GM21529 (cell line): ENCODE data around the gene SMIM30.
"Not testable (repeated sequence)": the region's sequence is repeated elsewhere in the genome, so short reads cannot be mapped to it uniquely, and the experiment has no call there.

Source experiments
- ATAC-seq: cut with Tn5 transposase; IDR thresholded peaks from one replicate; pipeline ENCODE4 v1.9.1; 2021; ENCODE audit not compliant: unreplicated experiment

Gene SMIM30, protein sequence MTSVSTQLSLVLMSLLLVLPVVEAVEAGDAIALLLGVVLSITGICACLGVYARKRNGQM

DNA sequence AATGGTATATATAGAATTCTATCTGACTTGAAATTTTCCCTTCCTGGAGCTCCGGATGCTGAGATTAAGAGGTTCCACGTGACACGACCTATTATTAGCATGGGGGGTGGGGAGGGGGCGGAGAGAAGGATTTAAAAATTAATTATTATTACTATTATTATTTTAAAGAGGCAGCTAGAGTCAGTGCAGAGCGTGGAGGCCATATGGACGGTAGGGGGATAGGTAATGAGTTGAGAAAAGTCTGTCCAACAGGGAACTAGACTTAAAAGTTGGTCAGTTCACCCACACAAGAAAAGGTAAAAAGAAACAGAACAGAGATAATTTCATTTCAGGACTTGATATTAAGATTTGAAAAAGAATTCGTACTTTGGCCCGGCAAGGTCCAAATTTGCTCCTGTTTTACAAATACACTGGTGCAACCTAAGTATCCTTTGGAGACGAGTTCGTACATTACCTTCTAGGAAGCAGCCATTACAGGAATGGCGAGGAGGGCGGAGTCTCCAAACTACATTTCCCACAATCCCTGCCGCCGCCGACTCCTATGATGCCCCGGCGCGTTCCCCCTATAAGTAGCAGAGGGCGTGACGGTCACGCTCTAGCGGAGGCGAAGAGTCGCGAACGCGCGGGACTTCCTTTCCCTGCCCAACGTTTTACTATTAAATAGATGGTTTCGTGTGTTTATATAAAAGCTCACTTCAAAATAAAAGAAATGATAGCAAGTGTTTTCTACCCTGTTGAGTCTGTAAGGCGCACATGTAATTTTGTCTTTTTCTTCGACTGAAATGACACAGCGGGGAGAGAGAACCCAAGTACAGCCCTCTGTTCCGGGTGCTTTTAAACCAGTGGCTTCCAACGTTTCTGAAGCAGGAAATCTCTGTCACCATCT, at the start of gene SMIM30:
TSS of gene SMIM30 (minus strand) at position 481 of the 886 bp plus-strand sequence. CDS start 976 bp downstream, outside the sequence.
- peak; percentile 99 for ATAC-seq

DNA sequence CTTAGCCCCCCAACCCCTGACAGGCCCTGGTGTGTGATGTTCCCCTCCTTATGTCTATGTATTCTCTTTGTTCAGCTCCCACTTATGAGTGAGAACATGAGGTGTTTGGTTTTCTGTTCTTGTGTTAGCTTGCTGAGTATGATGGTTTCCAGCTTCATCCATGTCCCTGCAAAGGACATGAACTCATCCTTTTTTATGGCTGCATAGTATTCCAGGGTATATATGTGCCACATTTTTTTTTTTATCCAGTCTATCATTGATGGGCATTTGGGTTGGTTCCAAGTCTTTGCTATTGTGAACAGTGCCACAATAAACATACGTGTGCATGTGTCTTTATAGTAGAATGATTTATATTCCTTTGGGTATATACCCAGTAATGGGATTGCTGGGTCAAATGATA, 47.8 kb upstream of the SMIM30 start:
- ATAC-seq = not testable (repeated sequence)

DNA sequence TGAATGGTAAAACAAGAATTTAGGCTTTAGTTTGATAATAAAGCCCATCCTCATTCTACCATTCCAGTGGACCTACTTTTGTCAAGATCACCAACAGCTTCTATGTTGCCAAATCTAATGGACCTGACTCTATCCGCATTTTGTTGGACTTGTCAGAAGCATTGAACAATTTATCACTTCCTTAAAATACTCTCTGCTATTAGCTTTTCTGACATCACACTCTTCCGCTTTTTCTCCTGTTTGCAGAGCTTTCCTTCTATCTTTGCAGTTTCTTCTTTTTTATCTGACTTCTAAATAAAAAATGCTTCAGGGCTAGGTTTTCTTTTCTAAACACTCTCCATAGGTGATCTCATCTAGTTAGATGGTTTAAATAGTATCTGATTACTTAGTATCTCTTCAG, 42.7 kb upstream of the SMIM30 start:
- no peak for ATAC-seq

DNA sequence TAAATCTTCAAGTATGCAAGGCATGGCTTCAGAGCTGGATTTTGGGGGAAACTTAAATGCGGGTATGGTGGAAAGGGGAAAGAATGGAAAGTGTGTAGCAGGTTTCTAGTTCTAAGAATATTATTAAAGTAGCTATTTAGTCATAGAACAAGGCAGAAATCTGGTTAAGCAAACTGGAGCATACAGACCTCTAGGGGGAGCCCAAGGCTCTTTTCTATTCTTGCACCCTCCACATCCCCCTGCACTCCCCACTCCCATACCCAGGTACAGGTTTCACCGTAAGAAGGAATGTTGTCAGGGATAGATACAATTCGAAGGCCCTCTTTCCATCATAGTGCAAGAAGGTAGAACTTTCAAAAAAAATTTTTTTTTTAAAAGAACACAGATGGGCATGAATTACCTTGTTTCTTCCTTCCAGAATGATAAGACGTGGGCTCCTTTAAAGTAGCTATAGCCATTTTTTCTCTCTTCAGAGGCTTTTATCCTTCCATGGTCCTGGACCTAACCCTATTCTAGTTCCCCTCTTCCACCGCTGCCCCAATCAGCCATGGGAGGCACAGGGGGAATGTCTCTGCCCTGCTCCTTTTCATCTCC, 41.5 kb upstream of the SMIM30 start:
- no peak for ATAC-seq

DNA sequence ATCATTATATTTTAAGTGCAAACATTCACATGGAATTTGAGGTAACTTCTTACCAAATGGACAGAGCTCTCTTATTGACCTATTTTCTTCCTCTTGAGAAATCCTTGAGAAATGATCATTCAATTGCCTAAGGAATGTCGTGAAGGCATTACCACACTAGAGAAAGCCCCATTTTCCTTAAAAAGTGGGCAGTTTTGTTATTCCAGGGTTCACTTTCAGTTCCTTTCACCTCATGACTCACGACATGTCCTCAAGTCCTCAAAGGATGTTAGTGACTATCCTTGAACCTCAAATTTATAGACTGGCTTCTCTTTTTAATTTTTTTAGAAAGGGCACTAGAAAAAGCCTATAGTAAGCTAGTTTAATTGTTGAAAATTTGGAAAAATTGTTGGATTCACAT, 40.4 kb upstream of the SMIM30 start:
- no peak for ATAC-seq

DNA sequence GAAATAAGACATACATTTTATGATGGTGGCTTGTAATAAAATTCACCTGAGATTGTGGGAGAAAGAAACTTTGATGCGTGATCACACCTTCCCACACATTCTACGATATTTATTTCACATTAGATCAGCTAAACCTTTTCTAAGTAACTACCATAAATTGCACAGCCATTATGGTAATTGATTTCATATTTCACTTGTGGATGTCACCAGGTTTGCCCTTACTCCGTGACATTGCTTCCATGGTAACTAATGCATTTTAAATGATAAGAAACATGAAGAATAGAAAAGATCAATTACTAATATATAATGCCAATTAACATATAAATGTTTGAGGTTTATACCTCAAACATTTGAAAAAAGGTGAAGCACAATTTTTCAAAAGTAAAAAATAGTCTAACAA, 35.8 kb upstream of the SMIM30 start:
- no peak for ATAC-seq

DNA sequence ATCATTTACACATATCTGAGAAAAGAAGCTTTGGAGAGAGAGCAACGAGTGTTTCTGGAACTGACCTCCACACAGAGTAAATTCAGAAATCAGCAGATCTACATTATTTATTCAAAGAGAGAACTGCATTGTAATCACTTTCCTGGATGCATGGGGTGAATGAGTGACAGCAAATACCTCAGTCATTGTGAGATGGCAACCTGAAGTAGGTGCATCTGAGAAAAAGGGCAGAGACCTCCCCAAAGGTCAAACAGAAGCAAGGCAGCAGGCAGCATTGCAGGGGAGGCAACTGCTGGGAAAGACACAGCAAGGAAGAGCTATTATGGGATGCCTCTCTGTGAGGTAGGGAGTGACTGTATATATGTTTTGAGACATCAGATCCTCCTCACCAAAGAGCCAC, 26.5 kb upstream of the SMIM30 start:
- no peak for ATAC-seq

DNA sequence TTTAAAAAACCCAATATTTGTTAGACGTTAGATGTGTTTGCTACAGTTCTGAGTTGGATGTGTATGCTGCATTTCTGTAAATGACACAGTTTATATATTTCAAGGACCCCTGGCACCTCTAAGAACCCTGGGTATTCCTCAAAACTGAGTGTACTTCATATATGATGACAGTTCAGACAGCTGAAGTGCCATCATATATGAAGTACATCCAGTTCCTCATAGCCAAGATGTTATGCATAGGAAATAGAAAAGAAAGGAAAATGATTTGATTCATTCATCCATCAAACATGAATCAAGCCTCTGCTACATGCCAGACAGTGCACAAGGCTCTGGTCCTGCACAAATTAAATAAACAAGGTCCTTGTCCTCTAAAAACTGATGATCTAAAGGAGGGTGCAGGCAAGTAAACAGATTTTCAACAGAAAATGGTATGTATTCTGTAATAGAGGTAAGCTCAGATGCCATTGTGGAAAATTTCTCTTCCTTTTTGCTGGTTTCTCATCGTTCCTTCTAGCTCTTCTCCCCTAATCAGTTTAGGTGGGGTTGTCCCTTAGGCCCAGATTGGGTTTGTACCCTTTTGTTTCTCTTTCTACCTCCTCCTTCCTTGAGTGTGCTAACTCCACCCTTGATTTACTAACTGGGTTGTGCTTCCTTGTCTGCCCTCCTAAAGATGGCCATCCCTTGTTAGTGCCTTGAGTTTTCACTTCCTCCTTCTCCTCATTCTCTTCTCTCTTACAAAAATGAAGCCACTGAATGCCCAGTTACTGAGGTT, 25.3 kb upstream of the SMIM30 start:
- ATAC-seq = peak; percentile 63

DNA sequence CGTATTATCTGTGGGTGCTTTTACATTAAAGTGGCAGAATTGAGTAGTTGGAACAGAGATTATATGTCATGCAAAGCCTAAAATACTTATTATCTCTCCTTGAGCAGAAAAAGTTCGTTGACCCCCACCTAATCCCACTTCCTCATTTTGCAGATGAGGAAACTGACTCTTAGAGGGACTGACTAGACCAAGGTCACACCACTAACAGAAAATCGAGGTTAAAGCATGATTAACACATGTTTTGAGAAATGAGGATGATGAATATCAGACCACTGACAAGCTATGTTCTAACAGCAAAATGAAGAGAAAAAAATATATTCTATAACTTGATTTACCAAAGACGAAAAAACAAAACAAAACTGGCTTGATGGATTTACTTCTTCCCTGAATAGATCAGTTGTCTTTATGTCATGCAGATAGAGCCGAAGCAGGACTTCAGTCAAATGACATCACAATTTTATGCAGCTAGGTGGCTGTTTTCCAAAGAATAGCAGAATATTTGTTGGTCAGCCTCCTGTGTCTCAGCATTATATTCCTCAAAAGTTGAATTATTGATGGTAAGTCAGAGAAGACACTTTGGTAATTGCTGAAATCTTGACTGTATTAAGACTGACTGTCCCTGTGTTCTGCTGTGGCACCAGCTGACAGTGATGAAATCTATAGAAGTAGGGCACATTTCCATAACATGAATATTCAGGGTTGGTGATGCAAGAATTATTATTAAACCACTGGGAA, 24.2 kb upstream of the SMIM30 start:
- ATAC-seq = peak; percentile 78

DNA sequence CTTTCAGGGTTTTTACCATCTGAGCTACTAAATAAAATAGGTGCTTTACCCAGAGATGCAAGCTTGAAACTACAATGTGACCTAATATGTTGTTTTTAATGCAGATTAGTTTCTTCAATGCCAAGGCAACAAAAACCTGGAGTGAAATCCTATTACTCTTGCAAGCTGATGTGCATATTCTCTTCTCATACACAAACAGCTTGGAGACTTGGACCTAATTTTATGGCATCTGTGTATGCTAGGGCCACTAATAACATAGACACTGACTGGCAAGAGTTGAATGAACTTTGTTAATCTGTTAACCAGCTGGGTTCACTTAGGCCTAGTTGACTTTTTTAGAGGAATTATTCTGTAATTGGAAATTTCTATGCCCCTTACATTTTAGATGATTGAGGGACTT, 23.4 kb upstream of the SMIM30 start:
- no peak for ATAC-seq

DNA sequence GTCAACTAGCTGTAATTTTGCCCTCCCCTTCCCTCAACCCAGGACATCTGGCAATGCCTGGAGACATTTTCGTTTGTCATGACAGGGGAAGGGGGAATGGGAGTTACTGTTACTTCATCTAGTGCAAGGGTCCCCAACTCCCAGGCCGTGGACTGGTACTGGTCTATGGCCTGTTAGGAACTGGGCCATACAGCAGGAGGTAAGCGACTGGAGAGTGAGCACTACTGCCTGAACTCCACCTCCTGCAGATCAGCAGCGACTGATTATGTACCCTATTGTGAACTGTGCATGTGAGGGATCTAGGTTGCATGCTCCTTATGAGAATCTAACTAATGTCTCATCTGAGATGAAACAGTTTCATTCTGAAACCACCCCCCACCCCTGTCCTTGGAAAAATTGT, 22.6 kb upstream of the SMIM30 start:
- no peak for ATAC-seq

DNA sequence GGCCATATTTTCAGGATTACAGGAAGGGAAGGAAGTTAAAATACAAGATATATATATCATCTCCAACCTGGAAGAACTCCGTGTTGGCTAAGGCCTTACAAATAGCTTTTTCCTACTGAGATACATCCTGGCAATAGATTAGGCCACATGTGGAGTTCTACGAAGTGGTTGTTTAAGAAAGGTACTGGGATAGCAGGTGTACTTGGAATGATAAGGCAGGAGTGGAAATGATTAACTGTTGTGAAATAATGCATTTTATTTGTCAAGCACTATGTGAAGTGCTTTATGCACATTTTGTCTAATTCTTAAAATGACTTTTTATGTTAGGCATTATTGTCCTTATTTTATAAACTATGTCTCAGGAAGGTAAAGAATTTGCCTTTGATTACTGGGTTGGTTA, 18.9 kb upstream of the SMIM30 start:
- ATAC-seq = no peak

DNA sequence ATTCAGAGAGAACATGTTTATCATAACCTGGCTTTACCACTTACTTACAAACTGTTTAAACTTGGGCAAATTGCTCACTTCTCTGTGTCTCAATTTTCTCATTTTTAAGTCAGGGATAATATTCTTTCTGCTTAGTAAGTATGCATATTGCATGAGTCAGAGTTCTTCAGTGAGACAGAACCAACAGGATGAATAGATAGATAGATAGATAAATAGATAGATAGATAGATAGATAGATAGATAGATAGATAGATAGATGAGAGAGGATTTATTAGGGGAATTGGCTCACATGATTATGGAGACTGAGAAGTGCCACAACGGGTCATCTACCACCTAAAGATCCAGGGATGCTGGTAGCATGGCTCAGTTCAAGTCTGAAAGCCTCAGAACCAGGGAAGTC, 15.7 kb upstream of the SMIM30 start:
- no peak for ATAC-seq

DNA sequence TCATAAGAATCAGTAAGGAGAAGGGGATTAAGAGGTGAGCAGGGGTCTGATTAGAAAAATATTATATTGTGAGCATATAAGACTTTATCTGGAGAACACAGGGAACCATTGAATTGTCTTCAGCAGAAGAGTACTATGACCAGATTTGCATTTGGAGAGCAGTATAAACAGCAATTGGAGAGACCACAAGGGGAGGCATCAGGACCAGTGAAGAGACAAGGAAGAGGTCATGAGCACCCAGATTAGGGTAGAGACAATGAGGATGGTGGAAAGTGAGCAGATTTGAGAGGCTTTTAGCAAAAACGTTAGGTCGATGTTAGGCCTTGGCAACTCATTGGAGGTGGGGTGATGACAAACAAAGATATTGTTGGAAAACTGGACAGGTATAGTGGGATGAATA, 13.0 kb upstream of the SMIM30 start:
- ATAC-seq = no peak

DNA sequence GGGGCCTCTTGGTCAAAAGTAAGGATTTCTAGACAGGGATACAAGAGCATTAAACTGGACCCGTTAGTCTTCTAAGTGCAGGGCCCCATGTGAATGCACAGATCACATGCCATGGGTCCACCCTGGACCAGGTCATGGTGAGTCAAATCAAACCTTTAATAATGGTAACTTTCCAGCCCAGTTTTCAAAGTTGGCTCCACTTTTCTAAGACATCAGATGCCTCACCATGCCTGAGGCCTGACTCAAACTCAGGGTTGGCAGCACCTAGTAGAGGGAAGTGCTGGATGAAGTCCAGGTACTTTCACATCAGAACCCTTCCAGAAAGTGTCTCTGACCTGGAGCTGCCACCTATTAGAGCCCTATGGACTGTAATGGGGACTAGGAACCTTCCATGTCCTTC, 9.7 kb upstream of the SMIM30 start:
- ATAC-seq = no peak

DNA sequence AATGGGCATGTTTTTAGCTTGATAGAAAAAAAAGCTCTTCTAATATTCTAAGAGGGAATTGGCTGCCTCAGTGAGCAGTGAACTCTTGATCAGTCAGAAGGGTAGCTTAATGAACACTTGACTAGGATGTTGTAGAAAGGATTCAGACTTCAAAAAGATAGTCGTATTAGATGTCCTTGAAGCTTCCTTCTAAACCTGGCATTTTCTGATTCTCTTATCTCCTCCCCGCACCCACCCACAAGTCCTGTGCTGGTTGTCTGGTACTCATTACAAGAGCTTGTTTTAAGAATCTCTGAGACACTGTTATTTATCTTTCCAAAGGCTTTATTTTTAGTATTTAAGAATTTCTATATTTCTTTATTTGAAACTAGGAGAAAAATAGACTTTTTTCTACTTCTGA, 7.4 kb upstream of the SMIM30 start:
- ATAC-seq = no peak

DNA sequence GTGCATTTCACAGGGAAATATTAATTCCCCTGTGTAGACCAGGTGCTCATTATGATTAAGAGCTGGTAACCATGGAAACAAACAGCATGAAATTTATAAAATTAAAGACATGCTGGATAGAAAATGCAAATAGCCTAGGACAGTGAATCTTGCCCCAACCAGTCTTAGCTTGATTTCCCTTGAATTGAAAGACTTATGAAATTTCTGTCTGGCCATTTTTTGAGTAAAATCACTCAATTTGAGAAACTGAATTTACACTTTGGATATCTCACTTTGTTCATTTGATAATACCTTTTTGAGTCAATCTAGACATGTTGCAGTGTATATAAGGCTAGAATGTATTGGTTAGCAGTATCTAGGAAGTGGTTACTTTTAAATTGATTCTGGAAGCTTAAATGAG, 4.4 kb upstream of the SMIM30 start:
- no peak for ATAC-seq

DNA sequence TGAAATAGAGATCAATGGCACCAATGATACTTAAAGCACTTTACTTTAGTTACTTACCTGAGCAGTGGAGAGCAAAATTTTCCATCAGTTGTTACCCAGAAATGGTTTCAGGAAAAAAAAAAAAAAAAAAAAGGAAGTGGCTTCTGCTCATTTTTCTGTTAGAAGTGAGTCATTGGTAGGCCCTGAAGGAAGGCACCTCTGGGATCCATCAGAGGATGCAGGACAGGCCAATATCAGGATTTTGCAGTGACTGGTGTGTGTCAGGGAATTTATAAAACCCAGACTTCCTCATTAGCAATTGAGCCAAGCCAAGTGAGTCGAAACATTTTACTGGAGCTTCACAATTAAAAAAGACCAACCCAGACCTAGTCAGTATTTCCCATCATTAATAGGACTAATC, 2.3 kb upstream of the SMIM30 start:
- ATAC-seq = no peak

DNA sequence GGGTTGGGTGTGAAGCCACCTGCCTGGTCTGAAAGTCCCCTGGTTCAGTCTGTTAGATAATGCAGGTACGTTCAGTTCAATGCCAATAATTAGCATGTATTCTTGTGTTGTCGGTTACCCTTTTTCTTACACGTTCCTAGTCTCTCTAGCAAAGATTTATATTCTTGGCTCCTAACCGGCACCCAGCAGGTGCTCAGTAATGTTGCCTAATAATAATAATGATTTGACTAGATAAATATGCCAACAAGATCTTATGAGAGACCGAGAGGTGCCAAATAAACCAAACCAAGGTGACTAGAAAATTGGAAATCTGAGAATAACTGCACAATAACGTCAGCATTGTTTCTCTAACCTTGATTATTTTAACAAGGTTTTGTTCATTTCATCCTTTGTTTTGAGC, 1.1 kb upstream of the SMIM30 start:
- no peak for ATAC-seq

DNA sequence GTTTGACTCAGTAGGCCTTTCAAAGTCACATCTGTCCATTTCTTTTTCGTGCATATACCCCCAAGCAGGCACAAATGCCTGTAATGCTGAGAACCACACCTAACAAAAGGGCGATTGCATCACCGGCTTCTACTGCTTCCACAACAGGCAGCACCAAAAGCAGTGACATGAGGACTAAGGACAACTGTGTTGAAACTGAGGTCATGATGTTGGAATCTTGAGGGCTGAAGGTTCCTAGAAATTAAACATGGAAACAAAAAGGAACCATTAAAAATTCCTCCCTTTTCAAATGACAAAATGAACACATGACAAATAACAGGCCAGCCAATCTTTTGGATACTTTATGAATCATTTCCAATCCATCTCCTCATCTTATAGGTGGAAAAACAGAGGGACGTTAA, 980 bp downstream of the SMIM30 start:
- ATAC-seq = not testable (repeated sequence)

DNA sequence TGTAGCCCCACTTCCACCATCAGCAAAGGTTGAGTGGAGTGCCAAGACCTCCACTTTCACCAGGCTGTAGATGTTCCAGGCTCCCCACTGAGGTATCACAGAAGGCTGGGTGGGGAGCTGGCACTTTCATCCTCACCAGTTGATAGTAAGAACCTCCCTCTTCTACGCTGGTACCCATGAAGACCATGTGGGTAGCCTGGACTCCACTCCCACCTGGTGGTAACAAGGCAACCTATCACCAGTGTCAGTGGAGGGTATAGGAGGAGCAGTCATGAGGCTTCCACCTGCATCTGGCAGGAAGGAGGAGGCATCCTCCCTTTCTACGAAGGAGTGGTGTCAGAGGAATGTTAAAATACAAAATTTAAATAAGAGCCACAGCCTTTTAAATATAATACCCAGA, 4.4 kb downstream of the SMIM30 start:
- no peak for ATAC-seq
